GM12878 (cell line): ENCODE data around the gene KCNC1. TPM values are rescaled to one million over a fixed set of nuclear protein-coding genes. Genes with fewer than 3 reads are reported as not detected.

ENCODE experiments used
- CHD2 ChIP-seq: IDR thresholded peaks from 2 replicates; pipeline ENCODE4 v1.6.1; 2011; ENCODE audit warnings: low read depth, low read length, improper control_type of control experiment, borderline replicate concordance
- CHD4 ChIP-seq: fragments of 200-600 bp; sonication (generic); IDR thresholded peaks from 2 replicates; pipeline ENCODE4 v1.6.1; 2016; ENCODE audit warnings: mild to moderate bottlenecking
- EED ChIP-seq: sonication (generic); IDR thresholded peaks from 2 replicates; pipeline ENCODE4 v1.6.1; 2016; ENCODE audit warnings: antibody characterized with exemption, low read depth
- HCFC1 ChIP-seq: fragments of 150-350 bp; IDR thresholded peaks from 2 replicates; pipeline ENCODE4 v1.6.1; 2014; ENCODE audit warnings: low read length
- MEF2B ChIP-seq: fragments of 450-650 bp; IDR thresholded peaks from 2 replicates; pipeline ENCODE4 v1.6.1; 2018; ENCODE audit warnings: mild to moderate bottlenecking, moderate library complexity; ENCODE audit not compliant: partially characterized antibody, poor library complexity, severe bottlenecking
- RAD51 ChIP-seq: fragments of 450-650 bp; IDR thresholded peaks from 2 replicates; pipeline ENCODE4 v1.6.1; 2016; ENCODE audit warnings: moderate library complexity, mild to moderate bottlenecking, inconsistent platforms
- polyA plus RNA-seq, 11 experiments: library from polyadenylated mRNA; depleted of rRNA in 4 of 11; unstranded in 6 of 11; stranded (reverse) in 5 of 11; fragments of >200 nt; fragmentation: Nextera tagmentation in 4 of 11; fragmentation: Illumina TruSeq in 1 of 11; extraction: Ambion mirVana in 4 of 11; extraction: Trizol in 1 of 11; gene quantifications; 1 replicate in 1 of 11; 2 replicates in 10 of 11; pipeline versions ENCODE4 v1.2.1 to v1.2.3, GENCODE V29; 2011 to 2016; ENCODE audit warnings: inconsistent platforms in 2 of 11, missing spikeins in 2 of 11, low read depth in 1 of 11
- total RNA-seq, 4 experiments: library from RNA; depleted of rRNA in 3 of 4; stranded (reverse); fragments of >200 nt in 3 of 4; fragmentation: Illumina TruSeq in 1 of 4; extraction: Trizol in 1 of 4; gene quantifications; 2 replicates each; pipeline versions ENCODE4 v1.2.1 to v1.2.3, GENCODE V29; 2013 to 2021
- TF ChIP-seq, protein P1 (sequence below): IDR thresholded peaks from 2 replicates; pipeline ENCODE4 v1.6.1; 2012; ENCODE audit warnings: improper control_type of control experiment, low read depth, low read length; ENCODE audit not compliant: insufficient replicate concordance
- TF ChIP-seq, protein P2 (sequence below): fragments of 450-650 bp; IDR thresholded peaks from 2 replicates; pipeline ENCODE4 v1.6.1; 2017; ENCODE audit warnings: mild to moderate bottlenecking, low read depth, inconsistent platforms; ENCODE audit not compliant: poor library complexity, severe bottlenecking

The KCNC1 gene
- total and polyA plus RNA-seq, 10 of the 15 experiments (the other 5 are each of a cell fraction or from before 2014, with no cell fraction given) = 0.27 to 0.34 TPM; not detected in 8

DNA sequence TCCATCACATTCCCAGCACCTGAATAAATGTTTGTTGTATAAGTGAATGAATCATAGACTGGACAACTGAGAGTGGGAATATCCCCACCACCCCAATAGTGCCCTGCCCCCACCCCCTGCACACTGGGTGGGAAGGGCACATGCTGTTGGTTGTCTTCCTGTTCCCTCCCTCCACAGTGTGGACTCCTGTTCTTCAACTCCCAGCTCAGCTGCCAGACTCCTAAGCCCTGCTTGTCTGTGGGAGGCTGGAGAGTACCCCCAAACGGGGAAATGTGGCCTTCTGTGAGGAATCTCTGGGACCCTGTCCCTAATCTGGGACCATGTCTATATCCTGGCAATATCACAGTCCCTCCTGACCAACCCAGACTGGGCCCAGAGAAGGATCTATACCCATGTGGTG, 20.7 kb upstream of the KCNC1 start (continued):
- TF ChIP-seq, protein P1, sequence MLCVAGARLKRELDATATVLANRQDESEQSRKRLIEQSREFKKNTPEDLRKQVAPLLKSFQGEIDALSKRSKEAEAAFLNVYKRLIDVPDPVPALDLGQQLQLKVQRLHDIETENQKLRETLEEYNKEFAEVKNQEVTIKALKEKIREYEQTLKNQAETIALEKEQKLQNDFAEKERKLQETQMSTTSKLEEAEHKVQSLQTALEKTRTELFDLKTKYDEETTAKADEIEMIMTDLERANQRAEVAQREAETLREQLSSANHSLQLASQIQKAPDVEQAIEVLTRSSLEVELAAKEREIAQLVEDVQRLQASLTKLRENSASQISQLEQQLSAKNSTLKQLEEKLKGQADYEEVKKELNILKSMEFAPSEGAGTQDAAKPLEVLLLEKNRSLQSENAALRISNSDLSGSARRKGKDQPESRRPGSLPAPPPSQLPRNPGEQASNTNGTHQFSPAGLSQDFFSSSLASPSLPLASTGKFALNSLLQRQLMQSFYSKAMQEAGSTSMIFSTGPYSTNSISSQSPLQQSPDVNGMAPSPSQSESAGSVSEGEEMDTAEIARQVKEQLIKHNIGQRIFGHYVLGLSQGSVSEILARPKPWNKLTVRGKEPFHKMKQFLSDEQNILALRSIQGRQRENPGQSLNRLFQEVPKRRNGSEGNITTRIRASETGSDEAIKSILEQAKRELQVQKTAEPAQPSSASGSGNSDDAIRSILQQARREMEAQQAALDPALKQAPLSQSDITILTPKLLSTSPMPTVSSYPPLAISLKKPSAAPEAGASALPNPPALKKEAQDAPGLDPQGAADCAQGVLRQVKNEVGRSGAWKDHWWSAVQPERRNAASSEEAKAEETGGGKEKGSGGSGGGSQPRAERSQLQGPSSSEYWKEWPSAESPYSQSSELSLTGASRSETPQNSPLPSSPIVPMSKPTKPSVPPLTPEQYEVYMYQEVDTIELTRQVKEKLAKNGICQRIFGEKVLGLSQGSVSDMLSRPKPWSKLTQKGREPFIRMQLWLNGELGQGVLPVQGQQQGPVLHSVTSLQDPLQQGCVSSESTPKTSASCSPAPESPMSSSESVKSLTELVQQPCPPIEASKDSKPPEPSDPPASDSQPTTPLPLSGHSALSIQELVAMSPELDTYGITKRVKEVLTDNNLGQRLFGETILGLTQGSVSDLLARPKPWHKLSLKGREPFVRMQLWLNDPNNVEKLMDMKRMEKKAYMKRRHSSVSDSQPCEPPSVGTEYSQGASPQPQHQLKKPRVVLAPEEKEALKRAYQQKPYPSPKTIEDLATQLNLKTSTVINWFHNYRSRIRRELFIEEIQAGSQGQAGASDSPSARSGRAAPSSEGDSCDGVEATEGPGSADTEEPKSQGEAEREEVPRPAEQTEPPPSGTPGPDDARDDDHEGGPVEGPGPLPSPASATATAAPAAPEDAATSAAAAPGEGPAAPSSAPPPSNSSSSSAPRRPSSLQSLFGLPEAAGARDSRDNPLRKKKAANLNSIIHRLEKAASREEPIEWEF = no peak
- TF ChIP-seq CHD4 = no peak
- TF ChIP-seq EED = no peak
- no peak for TF ChIP-seq RAD51
- no peak for TF ChIP-seq HCFC1
- TF ChIP-seq CHD2 = no peak
- TF ChIP-seq MEF2B = no peak
- TF ChIP-seq, protein P2, sequence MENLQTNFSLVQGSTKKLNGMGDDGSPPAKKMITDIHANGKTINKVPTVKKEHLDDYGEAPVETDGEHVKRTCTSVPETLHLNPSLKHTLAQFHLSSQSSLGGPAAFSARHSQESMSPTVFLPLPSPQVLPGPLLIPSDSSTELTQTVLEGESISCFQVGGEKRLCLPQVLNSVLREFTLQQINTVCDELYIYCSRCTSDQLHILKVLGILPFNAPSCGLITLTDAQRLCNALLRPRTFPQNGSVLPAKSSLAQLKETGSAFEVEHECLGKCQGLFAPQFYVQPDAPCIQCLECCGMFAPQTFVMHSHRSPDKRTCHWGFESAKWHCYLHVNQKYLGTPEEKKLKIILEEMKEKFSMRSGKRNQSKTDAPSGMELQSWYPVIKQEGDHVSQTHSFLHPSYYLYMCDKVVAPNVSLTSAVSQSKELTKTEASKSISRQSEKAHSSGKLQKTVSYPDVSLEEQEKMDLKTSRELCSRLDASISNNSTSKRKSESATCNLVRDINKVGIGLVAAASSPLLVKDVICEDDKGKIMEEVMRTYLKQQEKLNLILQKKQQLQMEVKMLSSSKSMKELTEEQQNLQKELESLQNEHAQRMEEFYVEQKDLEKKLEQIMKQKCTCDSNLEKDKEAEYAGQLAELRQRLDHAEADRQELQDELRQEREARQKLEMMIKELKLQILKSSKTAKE = no peak
